ENCODE data around the gene SMARCD3.

SMARCD3 gene

DNA sequence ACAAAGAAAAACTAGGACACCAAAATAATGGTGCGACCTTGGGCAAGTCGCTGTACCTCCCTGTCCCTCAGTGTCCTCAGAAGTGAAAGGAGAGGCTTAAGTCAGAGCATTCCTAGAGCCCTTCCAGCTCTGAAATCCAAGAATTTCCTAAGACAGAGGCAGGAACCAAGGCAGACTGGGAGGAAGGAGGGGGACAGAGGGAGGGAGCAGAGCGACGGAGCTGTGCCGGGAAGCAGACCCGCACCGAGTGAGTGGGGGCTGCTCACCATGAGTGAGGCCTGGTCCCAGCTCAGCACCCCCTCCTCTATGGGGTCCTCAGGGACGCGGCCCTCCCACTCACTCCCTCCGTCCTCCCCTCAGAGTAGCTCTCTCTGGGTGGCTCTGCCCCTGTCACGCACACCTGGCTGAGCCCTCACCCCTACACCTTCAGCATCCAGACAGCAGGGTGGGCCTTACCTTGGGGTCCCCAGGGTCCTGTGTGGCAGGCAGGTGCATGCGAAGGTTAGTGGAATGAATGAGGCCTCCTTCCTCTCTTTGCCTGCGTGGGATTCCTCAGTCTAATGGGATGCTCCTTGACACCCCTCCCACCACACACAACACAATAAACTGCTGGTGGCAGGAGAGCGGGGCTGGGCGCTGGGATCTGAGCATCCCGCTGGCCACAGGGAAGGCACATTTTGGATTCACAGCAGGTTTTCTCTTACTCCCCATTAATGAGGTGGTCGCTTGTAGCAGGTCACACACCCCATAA, 4.6 kb upstream of the SMARCD3 start:
- peak; percentile 19 for DNase-seq (ENCODE audit: low read depth)
- TF ChIP-seq, protein P1, sequence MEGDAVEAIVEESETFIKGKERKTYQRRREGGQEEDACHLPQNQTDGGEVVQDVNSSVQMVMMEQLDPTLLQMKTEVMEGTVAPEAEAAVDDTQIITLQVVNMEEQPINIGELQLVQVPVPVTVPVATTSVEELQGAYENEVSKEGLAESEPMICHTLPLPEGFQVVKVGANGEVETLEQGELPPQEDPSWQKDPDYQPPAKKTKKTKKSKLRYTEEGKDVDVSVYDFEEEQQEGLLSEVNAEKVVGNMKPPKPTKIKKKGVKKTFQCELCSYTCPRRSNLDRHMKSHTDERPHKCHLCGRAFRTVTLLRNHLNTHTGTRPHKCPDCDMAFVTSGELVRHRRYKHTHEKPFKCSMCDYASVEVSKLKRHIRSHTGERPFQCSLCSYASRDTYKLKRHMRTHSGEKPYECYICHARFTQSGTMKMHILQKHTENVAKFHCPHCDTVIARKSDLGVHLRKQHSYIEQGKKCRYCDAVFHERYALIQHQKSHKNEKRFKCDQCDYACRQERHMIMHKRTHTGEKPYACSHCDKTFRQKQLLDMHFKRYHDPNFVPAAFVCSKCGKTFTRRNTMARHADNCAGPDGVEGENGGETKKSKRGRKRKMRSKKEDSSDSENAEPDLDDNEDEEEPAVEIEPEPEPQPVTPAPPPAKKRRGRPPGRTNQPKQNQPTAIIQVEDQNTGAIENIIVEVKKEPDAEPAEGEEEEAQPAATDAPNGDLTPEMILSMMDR (conservative IDR thresholded peaks at IDR 0.05; ENCODE audit: low read length) = no peak

DNA sequence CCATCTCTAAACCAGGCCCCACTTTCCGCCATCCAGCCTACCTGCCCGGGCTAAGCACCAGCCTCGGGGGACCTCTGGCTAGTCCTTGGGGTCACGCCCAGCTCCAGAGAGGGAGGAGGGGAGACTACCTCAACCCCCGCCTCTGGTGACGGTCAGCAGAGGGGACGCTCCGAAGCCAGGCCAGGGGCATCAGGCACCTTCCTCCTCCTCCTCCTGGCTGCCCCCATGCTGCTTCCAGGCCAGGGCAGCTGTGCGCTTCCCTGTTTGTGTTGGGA, 4.0 kb upstream of the SMARCD3 start:
- no peak for DNase-seq (ENCODE audit: low read depth)
- TF ChIP-seq, protein P1 (conservative IDR thresholded peaks at IDR 0.05; ENCODE audit: low read length) = no peak
- H3K4me3 ChIP-seq (ENCODE audit: low read length) = peak overlapping the region; percentile 73

More for the DNA sequence above, 4.6 kb upstream of the SMARCD3 start:
- peak overlapping the region; percentile 73 for H3K4me3 ChIP-seq (ENCODE audit: low read length)

DNA sequence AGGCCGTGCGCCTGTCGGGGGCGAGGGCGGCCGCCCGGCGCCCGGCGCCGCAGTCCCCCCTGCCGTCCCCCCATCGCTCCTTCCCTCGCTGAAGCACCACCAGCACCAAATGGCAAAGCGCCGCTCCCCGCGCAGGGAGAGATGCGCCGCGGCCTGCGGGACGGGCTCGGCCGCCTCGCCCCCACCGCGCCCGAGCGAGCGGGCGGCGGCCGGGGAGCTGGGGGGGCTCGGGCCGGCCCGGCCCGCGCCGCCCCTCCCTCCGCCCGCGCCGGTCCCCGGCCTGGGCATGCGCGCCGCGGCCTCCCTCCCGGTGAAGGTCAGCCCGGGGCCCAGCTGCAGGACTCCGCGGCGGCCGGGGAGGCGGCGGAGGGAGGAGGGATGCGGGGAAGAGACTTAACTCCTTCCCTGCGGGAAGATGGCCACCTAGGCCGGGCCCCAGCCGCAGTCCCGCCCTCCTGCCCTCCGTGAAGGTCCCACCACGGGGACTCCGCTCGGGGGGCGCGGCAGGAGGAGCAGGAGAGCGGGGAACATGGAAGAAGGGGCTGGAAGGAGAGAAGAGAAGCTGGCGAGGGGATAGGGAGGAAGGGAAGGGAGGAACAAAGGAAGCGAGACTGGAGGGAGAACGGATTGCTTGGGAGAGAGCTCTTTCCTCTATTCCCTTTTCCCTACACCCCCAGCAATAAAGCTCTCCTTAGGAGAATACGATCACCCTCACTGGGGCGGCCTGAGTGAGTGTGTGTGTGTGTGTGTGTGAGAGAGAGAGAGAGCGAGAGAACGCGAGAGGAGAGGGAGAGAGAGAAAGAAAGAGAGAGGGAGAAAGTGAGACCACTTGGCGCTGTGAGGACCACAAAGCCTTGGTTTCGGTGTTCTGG, 3.4 kb upstream of the SMARCD3 start:
- peak; percentile 78 for DNase-seq (ENCODE audit: low read depth)
- TF ChIP-seq, protein P1 (conservative IDR thresholded peaks at IDR 0.05; ENCODE audit: low read length) = no peak
- peak overlapping the region; percentile 73 for H3K4me3 ChIP-seq (ENCODE audit: low read length)

DNA sequence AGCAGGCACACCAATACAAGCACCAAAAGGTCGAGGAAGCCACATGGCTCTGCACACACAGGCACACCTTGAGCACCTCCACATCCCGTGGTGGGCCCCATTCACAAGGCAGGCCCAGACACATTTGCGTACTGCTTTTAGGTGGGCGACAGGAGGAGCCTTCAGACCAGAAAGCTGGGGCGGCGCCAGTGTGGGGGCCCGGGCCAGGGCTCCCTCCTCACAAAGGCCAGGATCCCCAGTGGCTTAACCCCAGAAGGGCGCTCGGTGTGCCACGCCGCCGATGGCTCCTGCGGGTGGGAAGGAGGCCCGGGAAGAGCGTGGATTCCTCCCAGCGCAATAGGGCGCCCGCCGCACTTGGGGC, 2.8 kb upstream of the SMARCD3 start:
- H3K4me3 ChIP-seq (ENCODE audit: low read length) = peak overlapping the region; percentile 56
- TF ChIP-seq, protein P1 (conservative IDR thresholded peaks at IDR 0.05; ENCODE audit: low read length) = no peak
- DNase-seq (ENCODE audit: low read depth) = no peak

DNA sequence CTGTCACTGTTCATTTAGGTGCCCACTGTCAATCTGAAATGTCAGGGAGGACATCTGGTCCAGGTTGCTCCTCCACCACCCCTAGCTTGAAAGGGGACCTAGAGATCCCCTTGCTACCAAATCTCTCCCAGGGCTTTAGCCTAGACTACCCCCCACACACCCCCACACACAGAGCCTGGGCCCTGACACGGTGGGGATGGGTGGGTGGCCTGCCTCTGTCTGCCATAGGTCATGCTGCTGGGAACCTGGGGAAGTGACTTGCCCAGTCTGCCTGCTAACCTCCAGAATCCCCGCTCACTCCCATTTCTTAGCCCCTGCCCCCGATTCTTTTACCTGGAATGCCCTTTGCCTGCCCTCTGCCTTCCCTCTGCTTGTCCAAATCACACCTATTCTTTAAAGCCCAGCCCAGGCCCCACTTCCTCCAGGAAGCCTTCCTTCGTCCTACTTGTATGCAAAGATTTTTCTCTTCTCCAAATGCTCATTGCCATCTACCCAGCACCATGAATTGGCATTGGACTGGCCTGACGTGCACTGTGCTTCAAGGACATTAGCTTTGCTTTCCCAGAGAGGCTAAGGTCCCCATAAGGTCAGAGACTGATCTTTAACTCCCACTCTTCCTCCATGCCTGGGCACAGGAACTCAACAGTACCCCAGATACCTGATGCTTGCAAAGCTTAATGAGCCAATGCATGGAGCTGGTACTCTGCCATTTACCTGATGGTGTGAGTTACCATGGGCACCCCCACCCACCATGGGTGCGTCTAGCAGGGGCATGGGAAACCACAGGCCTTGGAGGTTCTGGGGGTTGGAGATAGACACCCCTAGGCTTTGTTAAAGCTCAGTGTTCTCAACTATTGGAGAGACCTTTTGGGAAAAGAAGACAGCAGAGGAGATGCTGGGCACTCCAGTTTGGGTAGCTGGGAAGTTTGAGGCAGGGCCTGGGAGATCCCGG, 2.0 kb upstream of the SMARCD3 start:
- TF ChIP-seq, protein P1 (conservative IDR thresholded peaks at IDR 0.05; ENCODE audit: low read length) = no peak
- DNase-seq (ENCODE audit: low read depth) = no peak
- peak overlapping the region; percentile 56; the same call in 1 of the 2 replicates for H3K4me3 ChIP-seq (ENCODE audit: low read length)

DNA sequence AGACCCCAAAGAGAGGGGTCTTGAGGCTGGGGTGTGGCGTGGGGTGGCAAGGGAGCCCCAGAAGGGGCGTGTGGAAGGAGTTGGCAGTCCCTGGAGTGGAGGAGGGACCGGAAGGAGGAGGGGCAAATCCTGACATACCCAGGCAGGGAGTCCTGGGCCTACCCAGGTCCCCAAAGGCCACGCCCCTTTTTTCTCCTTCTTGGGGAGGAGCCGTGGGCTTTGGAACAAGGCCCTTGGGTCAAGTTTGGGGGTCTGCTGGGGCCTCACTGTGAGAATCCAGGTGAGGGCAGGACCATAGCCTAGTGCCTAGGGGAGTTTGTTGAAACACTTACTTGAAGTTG, 1.2 kb upstream of the SMARCD3 start:
- DNase-seq (ENCODE audit: low read depth) = peak; percentile 64
- TF ChIP-seq, protein P1 (conservative IDR thresholded peaks at IDR 0.05; ENCODE audit: low read length) = no peak
- peak overlapping the region; percentile 73 for H3K4me3 ChIP-seq (ENCODE audit: low read length)

Data from AG10803 (cell line).